HTERT RPE-1 (cell line): Measurements from ENCODE around the gene IGSF8.
"Not testable (repeated sequence)": the region's sequence is repeated elsewhere in the genome, so short reads cannot be mapped to it uniquely, and the experiment has no call there.

Experiments used
- in situ Hi-C: fragments of 300-500 bp; cut with MboI; formaldehyde crosslinking; loops from 4 replicates; pipeline ENCODE4 v1.14.3; 2020; ENCODE audit warnings: low sequenced_read_pairs

The IGSF8 gene

GRCh38 chr1:160070243-160071163 is 27.9 kb downstream of the IGSF8 start:
- in situ Hi-C loops: no loop called here

GRCh38 chr1:160069460-160070231 is 28.8 kb downstream of the IGSF8 start, which contains the start of gene KCNJ10:
Gene KCNJ10 (minus strand): TSS chr1:160070160. CDS start chr1:160042532, 27,628 bp downstream.
- in situ Hi-C loops: no loop called here

GRCh38 chr1:160068225-160068624 is 30.2 kb downstream of the IGSF8 start:
- in situ Hi-C loops: no loop called here

GRCh38 chr1:160066829-160067745 is 31.3 kb downstream of the IGSF8 start:
- in situ Hi-C loops: no loop called here

- in situ Hi-C loops: no loop called here
These were observed 33.7 kb downstream of the IGSF8 start for GRCh38 chr1:160064746-160065145.

GRCh38 chr1:160064164-160064563 is 34.3 kb downstream of the IGSF8 start:
- in situ Hi-C loops: no loop called here

GRCh38 chr1:160063176-160063575 is 35.2 kb downstream of the IGSF8 start:
- in situ Hi-C loops: no loop called here

- in situ Hi-C loops: no loop called here
These were observed 36.2 kb downstream of the IGSF8 start for GRCh38 chr1:160062230-160062532.

GRCh38 chr1:160061369-160062229 is 36.8 kb downstream of the IGSF8 start:
- in situ Hi-C loops: no loop called here

- in situ Hi-C loops: no loop called here
These were observed 40.3 kb downstream of the IGSF8 start for GRCh38 chr1:160058087-160058486.

GRCh38 chr1:160056648-160057169 is 41.7 kb downstream of the IGSF8 start:
- in situ Hi-C loops: no loop called here

GRCh38 chr1:160053548-160054365 is 44.7 kb downstream of the IGSF8 start:
- in situ Hi-C loops: no loop called here

- in situ Hi-C loops: no loop called here
These were observed 45.5 kb downstream of the IGSF8 start for GRCh38 chr1:160052936-160053335.

GRCh38 chr1:160050619-160051018 is 47.8 kb downstream of the IGSF8 start:
- in situ Hi-C loops: no loop called here

GRCh38 chr1:160050182-160050581 is 48.2 kb downstream of the IGSF8 start:
- in situ Hi-C loops: not testable (repeated sequence)

GRCh38 chr1:160049101-160049500 is 49.3 kb downstream of the IGSF8 start:
- in situ Hi-C loops: no loop called here

GRCh38 chr1:160048335-160048734 is 50.1 kb downstream of the IGSF8 start:
- in situ Hi-C loops: no loop called here

- in situ Hi-C loops: no loop called here
These were observed 51.1 kb downstream of the IGSF8 start for GRCh38 chr1:160047111-160047991.
